ENCODE data around the gene CLEC4M.
"Not testable (repeated sequence)": the region's sequence is repeated elsewhere in the genome, so short reads cannot be mapped to it uniquely, and the experiment has no call there.

Gene CLEC4M

DNA sequence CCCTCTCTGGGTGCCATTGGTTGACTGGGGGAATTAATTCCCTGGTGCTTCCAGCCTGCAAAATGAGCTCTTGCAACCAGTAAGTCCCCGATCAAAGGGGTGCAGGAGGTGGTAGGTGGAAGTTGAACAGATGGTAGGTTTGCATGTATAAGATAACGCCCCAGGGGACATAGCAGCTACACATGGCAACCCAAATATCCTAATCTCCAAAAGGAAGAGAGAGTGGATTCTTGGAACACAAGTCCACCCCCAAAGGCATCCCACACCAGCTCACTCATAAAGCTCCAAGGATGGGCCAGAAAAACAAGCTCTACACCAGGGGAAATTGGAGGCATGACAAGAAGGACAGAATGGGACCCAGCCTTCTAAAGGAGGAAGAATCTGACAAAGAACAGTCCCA lies 20.5 kb upstream of the CLEC4M start:
- no peak for DNase-seq

DNA sequence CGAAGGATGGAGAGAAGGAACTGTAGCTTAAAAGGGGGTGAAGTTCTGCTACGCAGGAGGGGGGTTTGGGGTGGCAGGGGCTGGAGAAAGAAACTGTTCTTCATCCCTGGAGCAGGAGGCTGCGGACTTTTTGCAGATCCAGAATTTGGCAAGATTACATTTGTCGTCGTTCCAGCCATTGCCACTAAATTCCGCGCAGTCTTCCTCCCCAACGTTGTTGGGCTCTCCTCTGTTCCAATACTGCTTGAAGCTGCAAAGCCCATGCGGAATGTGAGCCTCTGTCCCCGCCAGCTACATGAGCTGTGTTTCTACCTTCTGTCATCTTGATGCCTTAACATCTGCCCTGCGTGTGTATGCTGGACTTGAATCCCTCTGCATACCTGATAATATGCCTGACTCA lies 20.1 kb upstream of the CLEC4M start:
- DNase-seq, result no peak

DNA sequence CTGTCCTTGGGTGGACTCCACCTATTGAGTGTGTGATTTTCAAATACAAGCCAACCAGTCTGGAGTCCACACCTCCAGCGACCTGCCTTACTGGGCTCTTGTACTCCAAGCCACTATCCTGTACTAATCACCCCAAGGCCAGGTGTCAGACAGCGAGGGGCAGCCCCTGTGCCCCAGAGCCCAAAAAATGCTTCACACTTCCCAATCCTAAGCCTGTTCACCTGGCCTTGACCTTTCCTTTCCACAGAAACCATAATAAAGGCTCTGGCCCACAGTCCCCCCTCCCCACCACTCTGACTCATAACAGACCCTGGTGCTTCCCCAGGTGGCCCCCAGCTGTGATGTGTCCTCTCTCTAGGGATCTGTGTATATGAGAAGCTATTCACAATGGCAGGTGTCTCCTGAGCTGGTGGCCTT lies 19.6 kb upstream of the CLEC4M start:
- DNase-seq, result no peak

DNA sequence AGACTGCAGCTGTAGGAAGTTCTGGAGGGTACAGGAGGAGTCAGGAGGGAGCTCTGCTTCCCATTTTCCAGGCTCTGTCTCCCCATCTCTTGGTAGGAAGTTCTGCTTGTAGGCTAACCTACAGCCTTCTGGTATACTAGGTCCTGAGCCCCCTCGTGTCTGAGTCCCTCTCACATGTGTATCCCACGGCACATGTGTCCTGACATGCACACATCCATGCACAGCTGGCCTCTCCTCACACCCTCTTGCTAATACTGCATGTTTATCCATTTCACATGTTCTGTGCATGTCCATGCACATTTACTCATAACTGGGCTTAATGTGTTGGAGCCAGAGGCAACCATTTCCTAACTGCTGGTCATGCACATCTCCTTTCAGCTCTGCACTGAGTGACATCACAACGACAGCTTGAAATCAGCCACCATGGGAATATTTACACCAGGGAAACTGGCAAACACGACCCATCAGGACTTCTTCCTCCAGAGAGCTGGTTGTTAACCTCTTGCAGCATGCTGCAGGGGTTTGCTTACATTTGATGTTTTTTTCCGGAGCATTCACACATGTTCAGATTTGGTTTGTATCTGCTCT lies 18.8 kb upstream of the CLEC4M start:
- no peak for DNase-seq

DNA sequence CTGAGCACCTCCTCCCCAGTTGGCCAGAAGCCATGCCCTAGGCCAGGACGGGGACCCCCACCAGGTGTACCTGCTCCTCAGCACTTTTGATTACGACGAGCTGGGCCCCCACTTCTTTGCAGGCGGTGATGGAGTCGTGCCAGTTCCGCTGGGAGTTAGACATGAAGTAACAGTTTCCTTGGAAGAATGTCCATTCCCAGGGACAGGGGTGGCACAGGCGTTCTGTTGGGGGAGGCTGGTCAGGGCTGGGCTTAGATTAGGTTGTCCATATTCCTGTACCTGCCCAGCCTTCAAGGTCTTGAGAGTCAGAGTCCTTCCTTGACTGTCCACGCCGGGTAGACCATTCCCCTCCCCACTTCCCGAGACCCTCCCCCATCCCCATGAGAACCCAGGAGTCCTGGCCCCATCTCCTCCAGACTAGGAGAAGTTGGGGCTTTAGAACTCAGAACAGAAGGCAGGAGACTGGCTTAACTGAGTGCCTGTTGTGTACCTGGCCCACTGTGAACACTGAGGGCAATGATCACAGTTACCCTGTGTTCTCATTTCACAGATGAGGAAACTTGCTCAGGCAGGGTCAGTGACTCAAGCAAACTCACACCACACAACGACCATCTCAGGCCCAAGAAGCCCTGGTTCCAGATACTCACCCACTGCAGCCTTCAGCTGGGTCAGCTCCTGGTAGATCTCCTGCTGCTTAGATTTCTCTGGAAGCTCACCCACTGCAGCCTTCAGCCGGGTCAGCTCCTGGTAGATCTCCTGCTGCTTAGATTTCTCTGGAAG lies 18.0 kb upstream of the CLEC4M start:
- DNase-seq, result no peak

DNA sequence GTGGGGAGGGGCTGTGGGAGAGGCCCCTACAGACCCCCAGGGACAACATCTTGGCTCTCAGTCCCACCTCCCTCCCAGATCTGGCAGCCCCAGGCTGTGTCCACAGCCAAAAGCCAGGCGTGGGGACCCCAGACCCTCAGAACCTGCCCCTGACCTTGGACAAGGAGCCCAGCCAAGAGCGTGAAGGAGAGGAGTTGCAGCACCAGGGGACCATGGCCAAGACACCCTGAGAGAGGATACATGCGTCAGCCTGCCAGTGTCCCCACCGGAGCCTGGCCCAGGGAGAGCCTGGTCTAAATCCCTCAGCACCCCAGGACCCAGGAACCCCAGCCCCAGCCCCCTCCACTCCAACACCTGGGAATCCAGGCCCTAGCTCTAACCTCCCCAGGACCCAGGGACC lies 16.7 kb upstream of the CLEC4M start:
- DNase-seq, result not testable (repeated sequence)

DNA sequence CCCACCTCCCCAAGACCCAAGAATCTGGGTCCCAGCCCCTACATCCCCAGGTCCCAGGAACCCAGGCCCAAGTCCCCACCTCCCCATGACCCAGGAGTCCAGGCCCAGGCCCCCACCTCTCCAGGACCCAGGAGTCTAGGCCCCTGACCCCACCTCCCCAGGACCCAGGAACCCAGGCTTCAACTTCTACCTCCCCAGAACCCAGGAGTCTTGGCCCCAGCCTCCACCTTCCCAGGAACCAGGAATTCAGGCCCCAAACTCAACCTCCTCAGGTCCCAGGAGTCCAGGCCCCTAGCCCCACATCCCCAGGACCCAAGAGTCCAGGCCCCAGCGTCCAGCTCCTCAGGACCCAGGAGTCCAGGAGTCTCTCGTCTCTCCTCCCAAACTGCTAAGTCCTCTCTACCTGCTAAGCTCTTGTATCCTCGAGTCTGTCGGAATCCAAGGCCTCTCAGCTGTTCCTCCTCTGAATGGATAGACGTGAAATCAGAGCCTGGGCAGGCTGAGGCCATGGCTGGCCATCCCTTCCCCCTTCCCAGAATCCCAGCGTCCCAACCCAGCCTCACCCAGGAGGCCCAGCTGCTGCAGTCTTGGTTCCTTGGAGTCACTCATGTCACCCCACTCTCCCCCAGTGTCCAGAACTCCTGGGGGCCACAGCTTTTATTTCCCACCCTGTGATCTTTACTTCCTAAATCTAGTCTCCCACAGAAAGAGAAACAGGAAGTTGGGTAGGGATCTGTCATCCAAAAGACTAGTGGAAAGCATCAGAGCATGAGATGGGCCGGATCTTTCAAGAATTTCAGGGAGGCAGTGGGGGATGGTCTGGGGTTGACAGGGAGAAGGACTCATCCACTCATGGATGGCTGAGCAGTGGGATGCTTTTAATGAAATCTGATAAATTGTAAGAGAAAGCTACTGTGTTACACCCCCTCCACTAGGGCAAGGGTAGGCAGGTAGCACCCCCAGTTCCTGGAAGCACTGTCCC lies 15.8 kb upstream of the CLEC4M start, which contains the start of gene CD209:
TSS of gene CD209 (minus strand) at position 632 of the 982 bp plus-strand sequence. CDS start at position 609, 23 bp downstream.
- no peak for DNase-seq

DNA sequence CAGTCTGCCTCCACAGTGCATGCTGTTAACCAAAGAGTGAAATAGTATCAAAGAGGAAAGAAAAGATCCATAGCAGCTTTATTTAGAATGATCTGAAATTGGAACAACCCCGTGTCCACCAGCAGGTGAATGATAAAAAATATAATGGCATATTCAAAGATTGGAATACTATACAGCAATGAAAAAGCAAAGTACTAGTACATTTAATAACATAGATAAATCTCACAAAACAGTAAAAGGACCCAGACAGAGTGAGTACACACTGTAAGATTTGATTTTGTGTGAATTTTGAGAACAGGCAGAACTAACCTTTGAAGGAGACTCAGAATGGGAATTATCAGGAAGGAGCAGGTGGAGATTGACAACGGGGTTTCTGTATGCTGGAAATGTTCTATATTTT lies 14.9 kb upstream of the CLEC4M start:
- DNase-seq, result no peak

DNA sequence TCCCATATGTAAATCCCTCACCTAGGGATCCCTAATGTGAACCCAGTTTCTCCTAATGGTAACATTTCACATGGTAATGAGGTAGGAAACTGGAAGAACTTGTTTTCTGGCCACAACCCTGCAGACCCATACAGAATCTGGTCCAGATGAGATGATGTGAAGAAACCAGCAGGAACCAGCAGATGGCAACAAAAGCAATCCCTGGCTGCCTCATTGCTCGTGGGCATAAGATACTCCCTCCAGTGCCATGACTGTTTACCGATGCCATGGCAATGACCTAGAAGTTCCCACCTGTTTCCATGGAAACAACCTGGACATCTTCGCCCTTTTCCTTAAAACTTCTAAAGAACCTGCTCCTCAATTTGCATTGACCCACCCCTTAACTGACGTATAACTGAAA lies 14.3 kb upstream of the CLEC4M start:
- DNase-seq, result no peak

DNA sequence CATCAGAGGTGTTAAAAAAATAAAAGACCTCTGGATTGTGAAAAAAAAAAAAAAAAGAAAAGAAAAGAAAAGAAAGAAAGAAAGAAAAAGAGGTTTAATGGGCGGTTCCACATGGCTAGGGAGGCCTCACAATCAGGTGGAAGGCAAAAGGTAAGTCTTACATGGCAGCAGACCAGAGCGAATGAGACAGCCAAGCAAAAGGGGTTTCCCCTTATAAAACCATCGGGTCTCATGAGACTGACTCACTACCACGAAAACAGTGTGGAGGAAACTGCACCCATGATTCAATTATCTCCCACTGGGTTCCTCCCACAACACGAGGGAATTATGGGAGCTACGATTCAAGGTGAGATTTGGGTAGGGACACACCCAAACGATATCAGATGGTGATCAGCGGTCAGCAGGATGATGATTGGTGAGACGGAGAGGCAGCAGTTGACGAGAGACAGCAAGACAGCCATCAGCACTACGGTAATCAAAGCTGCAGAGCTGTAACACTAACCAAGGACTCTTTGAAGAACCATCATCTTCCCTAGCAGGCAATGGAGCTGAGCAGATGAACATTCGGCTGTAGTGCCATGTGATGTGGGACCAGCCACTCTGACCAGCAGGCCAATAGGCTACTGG lies 11.8 kb upstream of the CLEC4M start:
- DNase-seq, result no peak

DNA sequence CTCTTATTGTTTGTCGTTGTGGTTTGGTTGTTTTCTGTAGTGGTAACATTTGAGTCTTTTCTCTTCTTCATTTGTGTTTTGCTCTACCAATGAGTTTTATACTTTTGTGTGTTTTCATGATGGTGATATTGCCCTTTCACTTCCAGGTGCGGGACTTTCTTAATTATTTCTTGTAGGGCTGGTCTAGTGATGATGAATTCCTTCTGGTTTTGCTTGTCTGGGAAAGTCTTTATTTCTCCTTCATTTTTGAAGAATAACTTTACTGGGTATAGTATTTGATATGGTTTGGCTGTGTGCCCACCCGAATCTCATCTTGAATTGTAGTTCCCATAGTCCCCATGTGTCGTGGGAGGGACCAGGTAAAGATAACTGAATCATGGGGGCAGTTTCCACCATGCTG lies 6.8 kb upstream of the CLEC4M start:
- DNase-seq, result no peak

DNA sequence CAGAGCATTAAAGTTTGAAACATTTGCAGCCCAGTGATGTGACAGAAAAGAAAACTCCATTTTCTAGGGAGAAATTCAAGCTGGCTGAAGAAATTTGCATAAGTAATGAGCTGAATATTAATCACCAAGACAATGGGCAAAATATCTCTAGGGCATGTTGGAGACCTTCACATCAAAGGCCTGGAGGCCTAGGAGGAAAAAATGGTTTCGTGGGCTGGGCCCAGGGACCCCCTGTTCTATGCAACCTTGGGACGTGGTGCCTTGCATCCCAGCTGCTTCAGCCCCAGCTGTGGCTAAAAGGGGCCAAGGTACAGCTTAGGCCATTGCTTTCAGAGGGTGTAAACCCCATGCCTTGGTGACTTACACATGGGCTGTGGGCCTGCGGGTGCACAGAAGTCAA lies 5.7 kb upstream of the CLEC4M start:
- DNase-seq, result no peak

DNA sequence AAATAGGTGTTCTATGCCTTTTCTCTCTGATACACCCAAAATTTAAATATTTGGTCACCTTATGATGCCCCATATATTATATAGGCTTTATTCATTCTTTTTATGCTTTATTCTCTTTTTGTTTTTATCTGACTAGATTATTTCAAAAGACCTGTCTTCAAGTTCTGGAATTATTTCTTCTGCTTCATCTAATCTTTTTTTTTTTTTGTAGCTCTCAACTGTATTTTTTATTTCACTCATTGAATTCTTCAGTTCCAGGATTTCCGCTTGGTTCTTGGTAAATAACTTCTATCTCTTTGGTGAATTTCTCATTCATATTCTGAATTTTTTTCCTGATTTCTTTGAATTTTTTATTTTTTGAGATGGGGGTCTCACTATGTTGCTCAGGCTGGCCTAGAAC lies 3.9 kb upstream of the CLEC4M start:
- DNase-seq, result no peak

DNA sequence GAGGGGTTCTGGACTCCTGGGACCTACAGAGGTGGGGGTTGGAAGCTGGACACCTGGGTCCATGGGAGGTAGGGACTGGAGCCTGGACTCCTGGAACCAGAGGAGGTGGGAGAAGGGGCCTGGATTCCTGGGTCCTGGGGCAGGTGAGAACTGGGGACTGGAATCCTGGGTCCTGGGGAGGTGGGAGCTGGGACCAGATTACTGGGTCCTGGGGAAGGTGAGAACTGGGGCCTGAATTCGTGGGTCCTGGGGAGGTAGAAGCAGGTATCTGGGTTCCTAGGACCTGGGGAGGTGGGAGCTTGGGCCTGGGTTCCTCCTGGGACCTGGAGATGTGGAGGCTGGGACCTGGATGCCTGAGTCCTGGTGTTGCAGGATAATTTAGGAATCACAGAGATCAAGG lies 653 bp downstream of the CLEC4M start:
- DNase-seq, result no peak

DNA sequence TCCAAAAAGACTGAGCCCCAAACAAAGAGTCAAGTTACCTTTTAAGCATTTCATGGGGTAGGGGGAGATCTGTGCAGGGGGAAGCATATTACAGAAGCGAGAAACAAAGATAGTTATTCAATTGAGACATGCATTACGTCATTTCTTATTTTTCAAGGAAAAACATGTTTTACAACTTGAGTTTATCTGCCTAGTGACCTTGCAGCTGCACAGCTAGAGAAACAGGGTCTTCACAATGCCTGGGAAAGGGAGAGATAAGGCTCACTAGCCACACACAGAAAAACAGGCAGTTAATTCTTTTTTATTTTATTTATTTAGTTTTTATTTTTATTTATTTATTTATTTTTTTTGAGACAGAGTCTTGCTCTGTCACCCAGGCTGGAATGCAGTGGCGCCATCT lies 1.1 kb downstream of the CLEC4M start:
- DNase-seq, result not testable (repeated sequence)

DNA sequence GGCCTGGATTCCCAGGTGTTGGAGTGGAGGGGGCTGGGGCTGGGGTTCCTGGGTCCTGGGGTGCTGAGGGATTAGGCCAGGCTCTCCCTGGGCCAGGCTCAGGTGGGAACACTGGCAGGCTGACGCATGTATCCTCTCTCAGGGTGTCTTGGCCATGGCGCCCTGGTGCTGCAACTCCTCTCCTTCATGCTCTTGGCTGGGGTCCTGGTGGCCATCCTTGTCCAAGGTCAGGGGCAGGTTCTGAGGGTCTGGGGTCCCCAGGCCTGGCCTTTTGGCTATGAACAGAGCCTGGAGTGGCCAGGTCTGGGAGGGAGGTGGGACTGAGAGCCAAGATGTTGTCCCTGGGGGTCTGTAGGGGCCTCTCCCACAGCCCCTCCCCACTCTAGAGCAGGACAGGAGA lies 2.0 kb downstream of the CLEC4M start:
- DNase-seq, result not testable (repeated sequence)

DNA sequence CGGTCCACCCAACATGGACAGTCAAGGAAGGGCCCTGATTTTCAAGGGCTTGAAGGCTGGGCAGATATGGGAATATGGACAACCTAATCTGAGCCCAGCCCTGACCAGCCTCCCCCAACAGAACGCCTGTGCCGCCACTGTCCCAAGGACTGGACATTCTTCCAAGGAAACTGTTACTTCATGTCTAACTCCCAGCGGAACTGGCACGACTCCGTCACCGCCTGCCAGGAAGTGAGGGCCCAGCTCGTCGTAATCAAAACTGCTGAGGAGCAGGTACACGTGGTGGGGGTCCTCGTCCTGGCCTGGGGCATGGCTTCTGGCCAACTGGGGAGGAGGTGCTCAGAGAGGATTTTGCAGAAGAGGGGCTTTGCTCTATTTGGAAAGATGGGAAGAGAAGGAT lies 3.5 kb downstream of the CLEC4M start:
- no peak for DNase-seq

DNA sequence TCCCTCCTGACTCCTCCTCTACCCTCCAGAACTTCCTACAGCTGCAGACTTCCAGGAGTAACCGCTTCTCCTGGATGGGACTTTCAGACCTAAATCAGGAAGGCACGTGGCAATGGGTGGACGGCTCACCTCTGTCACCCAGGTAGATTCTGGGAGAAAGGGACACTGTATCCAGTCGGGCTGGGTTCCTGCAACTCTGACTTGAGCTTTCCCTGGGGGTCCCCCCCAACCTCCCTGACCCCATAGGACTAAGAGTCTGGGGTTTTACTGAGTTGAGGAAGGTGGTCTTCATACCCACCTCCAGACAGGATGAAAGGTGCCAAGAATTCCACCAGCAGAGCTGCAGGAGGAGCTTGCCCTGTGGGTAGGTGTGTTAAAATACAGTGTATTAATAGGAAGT lies 4.4 kb downstream of the CLEC4M start:
- no peak for DNase-seq

DNA sequence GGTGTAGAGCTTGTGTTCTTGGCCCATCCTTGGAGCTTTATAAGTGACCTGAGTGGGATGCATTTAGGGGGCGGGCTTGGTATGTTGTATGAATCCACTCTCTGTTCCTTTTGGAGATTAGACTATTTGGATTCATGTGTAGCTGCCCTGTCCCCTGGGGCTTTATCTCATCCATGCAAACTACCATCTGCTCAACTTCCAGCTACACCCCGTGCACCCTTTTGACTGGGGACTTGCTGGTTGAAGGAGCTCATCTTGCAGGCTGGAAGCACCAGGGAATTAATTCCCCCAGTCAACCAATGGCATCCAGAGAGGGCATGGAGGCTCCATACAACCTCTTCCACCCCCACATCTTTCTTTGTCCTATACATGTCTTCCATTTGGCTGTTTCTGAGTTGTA lies 6.1 kb downstream of the CLEC4M start:
- no peak for DNase-seq

DNA sequence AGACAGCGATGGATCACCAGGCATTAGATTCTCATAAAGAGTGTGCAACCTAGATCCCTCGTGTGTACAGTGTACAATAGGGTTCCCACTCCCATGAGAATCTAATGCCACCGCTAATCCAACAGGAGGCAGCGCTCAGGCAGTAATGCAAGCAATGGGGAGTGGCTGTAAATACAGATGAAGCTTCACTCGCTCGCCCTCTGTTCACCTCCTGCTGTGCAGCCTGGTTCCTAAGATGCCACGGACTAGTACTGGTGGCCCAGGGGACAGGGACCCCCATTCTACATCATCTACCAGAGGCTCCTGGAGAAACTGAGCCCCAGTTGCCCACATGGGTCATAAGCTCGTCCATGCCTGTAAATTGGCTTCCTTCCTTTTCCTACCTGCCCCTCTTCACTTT lies 8.0 kb downstream of the CLEC4M start:
- DNase-seq, result no peak

DNA sequence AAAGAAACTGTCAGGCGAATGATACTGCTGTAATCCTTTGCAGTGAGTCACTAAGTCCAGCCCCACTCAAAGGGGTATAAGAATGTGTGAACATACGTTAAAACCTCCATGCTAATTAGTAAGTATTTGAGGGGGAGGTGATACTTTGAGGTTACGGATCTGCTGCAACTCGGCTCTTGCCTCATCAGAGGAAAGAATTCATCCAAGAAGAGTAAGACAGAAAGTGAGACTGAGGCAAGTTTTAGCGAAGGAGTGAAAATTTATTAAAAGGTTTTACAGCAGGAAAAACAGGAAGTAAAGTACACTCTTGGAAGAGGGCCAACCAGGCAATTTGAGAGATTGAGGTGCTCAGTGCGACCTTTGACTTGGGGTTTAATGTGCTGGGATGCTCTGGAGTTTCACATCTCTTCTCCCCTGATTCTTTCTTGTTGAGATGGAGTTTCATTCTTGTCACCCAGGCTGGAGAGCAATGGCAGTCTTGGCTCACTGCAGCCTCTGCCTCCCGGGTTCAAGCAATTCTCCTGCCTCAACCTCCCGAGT lies 9.8 kb downstream of the CLEC4M start:
- no peak for DNase-seq

DNA sequence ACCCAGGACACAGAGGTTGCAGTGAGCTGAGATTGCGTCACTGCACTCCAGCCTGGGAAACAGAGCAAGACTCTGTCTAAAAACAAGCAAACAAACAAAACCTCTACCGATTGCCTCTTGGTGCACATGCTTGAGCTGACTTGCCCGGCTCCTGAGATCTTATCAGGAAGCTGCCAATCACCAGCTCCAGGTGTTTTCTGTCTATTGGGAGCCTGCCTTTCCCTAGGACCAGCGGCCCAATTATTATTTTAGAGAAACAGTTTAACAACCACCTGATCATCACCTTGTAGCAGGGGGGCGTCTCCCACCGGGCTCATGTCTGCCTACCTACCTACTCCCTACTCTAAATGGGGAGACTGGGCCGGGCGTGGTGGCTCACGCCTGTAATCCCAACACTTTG lies 10.8 kb downstream of the CLEC4M start:
- DNase-seq, result no peak

DNA sequence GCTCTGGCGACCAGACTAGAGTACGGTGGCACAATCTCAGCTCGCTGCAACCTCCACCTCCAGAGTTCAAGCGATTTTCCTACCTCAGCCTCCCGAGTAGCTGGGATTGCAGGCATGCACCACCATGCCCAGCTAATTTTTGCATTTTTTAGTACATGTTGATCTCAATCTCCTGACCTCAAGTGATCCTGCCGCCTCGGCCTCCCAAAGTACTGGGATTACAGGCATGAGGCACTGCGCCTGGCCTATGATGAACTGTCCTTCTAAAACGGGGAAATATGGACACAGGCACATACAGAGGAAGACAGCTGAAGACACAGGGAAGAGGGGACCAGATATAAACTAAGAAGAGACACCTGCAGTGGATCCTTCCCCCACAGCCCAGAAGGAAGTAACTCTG lies 12.7 kb downstream of the CLEC4M start:
- no peak for DNase-seq

Data from hippocampal formation (tissue), 2 donors.